Loucy (cell line): ENCODE results near the gene SELL.

Experiments used
- EZH2phosphoT487 ChIP-seq: fragments of 200-600 bp; IDR thresholded peaks from 2 replicates; pipeline ENCODE4 v1.6.1; 2018; ENCODE audit warnings: antibody characterized with exemption, mild to moderate bottlenecking, moderate library complexity, borderline replicate concordance
- TF ChIP-seq, protein P1 (sequence below): fragments of 200-600 bp; sonication (generic); conservative IDR thresholded peaks from 2 replicates; pipeline ENCODE4 v1.5.1; 2014; ENCODE audit warnings: mild to moderate bottlenecking, antibody characterized with exemption, low read length

- TF ChIP-seq, protein P1, sequence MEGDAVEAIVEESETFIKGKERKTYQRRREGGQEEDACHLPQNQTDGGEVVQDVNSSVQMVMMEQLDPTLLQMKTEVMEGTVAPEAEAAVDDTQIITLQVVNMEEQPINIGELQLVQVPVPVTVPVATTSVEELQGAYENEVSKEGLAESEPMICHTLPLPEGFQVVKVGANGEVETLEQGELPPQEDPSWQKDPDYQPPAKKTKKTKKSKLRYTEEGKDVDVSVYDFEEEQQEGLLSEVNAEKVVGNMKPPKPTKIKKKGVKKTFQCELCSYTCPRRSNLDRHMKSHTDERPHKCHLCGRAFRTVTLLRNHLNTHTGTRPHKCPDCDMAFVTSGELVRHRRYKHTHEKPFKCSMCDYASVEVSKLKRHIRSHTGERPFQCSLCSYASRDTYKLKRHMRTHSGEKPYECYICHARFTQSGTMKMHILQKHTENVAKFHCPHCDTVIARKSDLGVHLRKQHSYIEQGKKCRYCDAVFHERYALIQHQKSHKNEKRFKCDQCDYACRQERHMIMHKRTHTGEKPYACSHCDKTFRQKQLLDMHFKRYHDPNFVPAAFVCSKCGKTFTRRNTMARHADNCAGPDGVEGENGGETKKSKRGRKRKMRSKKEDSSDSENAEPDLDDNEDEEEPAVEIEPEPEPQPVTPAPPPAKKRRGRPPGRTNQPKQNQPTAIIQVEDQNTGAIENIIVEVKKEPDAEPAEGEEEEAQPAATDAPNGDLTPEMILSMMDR = no peak
- TF ChIP-seq EZH2phosphoT487 = no peak
Measured at GRCh38 chr1:169708647-169709046, 2.8 kb downstream of the SELL start.
